Measurements from ENCODE around the gene PHPT1. TPM values are rescaled to one million over a fixed set of nuclear protein-coding genes. Genes with fewer than 3 reads are reported as not detected.
"Not testable (repeated sequence)": the region's sequence is repeated elsewhere in the genome, so short reads cannot be mapped to it uniquely, and the experiment has no call there.

PHPT1 gene
- total RNA-seq, 2 experiments from 2014 or later = 13.6 to 17.8 TPM

DNA sequence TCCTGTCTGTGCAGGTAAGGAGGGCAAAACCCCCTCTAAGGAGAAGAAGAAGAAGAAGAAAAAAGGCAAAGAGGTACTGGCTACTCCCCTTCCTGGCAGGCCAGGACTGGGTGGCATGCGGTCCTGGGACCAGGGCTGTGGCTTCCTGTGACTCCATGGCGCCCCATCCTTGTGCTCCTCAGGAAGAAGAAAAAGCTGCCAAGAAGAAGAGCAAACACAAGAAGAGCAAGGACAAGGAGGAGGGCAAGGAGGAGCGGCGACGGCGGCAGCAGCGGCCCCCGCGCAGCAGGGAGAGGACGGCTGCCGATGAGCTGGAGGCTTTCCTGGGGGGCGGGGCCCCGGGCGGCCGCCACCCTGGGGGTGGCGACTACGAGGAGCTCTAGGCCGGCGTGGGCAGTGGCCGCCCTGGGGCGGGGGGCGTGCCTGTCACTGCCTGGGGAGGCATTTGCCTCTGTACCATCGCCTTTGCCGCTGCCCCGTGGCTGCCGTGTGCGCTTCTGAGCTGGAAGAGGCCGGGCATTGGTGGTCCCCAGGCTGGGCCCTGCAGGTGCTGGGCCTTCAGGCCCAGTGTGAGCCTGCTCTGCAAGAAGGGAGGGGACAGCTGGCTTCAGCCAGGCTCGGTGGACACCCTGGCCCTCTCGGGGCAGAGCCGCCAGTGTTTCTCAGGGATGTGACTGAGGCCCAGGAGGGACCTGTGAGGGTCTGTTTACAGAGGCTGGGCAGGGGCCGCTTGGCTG is 8.9 kb upstream of the PHPT1 start:
- CTCF ChIA-PET = no interaction called here
- no peaks in the 10 kb centered on the region for H3K9me3 Mint-ChIP-seq
- peaks cover 14% of the 10 kb centered on the region for H3K36me3 ChIP-seq (ENCODE audit: insufficient read depth, low read length)
- peaks cover 34% of the 10 kb centered on the region for H3K4me1 ChIP-seq (ENCODE audit: insufficient read depth, low read length)
- no peak overlapping the region for H3K27ac ChIP-seq (ENCODE audit: low read depth in 1 of 2, low read length in 2 of 2)
- POLR2A ChIA-PET = no interaction called here
- no peak overlapping the region for H3K4me3 ChIP-seq (ENCODE audit: low read length)
- TF ChIP-seq, protein P1, sequence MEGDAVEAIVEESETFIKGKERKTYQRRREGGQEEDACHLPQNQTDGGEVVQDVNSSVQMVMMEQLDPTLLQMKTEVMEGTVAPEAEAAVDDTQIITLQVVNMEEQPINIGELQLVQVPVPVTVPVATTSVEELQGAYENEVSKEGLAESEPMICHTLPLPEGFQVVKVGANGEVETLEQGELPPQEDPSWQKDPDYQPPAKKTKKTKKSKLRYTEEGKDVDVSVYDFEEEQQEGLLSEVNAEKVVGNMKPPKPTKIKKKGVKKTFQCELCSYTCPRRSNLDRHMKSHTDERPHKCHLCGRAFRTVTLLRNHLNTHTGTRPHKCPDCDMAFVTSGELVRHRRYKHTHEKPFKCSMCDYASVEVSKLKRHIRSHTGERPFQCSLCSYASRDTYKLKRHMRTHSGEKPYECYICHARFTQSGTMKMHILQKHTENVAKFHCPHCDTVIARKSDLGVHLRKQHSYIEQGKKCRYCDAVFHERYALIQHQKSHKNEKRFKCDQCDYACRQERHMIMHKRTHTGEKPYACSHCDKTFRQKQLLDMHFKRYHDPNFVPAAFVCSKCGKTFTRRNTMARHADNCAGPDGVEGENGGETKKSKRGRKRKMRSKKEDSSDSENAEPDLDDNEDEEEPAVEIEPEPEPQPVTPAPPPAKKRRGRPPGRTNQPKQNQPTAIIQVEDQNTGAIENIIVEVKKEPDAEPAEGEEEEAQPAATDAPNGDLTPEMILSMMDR (IDR thresholded peaks at IDR 0.05) = no peak
- H3K27me3 ChIP-seq (ENCODE audit: control insufficient read depth in 1 of 2, insufficient read depth in 2 of 2, low read length in 2 of 2) = peaks cover 5 to 11% of the 10 kb centered on the region in 2 experiments
- DNase-seq (no peak), ATAC-seq (ENCODE audit: poor library complexity) (no peak)
- H3K4me1 Mint-ChIP-seq (ENCODE audit: low read depth) = peaks cover 15% of the 10 kb centered on the region
- H3K4me3 Mint-ChIP-seq = no peak overlapping the region
- intact Hi-C loops (cut with DNase I, micrococcal nuclease) = loop anchor here (2.0 to 10.0 kb wide), 2 partner anchors 32 to 104 kb away; partner anchors contain the start of genes C8G (in 1 of the 2) and FBXW5 (in 1 of the 2)
- H3K27ac Mint-ChIP-seq = no peak overlapping the region
- H3K9me3 ChIP-seq (ENCODE audit: control insufficient read depth in 1 of 2, insufficient read depth in 1 of 2, low read length in 2 of 2) = no peaks in the 10 kb centered on the region
- H3K36me3 Mint-ChIP-seq (ENCODE audit: low read depth) = peaks cover 5% of the 10 kb centered on the region
- peaks cover 15% of the 10 kb centered on the region for H3K27me3 Mint-ChIP-seq

DNA sequence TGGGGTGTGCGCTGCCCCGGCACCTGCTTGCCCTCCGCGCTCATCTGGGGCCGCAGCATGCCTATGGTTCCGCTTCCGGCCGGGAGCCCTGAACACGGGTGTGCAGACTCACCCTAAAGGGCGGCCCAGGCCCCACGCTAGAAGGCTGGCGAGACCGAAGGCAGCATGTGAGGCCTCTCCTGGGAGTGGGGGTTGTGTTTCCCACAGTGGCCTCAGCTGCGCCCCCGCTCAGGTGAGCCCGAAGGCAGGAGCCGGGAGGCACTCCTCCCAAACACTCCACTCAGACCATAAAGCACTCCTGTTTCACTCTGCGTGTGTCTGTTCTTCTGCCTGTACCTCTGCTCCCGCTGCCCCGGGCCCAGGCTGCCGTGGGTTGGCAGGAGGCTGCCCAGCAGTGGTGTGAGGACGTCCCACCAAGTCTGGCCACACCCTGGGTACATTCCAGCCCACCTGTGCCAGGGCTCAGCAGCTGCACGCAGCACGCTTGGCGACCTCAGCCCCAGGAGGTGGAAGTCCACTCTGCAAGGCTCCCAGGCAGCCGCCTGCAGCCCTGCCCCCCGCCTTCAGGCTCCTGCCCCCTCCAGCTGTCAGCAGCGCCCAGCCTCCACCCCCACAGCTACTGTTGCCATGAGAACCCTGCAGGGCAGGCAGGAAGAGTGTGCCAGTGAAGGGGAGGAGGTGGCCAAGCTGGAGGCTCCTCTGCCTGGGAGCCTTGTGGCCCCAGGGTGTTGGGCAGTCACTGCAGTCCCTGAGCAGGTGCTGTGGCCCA is 8.1 kb upstream of the PHPT1 start:
- ATAC-seq (ENCODE audit: poor library complexity) (no peak), DNase-seq (no peak)
- ChIA-PET CTCF (interaction anchor here (1.1 to 3.2 kb wide), 3 partner anchors 144 to 194 kb away, joined by 3 to 20 read pairs (median 6); partner anchors contain the start of gene CLIC3), POLR2A (interaction anchor here (1.6 kb wide), 1 partner anchor 11 kb away, joined by 4 read pairs; the partner anchor contains the start of gene MAMDC4)
- H3K27me3 Mint-ChIP-seq = peaks cover 16% of the 10 kb centered on the region
- peaks cover 15% of the 10 kb centered on the region for H3K4me1 Mint-ChIP-seq (ENCODE audit: low read depth)
- no peak overlapping the region for H3K4me3 Mint-ChIP-seq
- Histone ChIP-seq H3K9me3 (ENCODE audit: control insufficient read depth in 1 of 2, insufficient read depth in 1 of 2, low read length in 2 of 2) (no peaks in the 10 kb centered on the region), H3K36me3 (ENCODE audit: insufficient read depth, low read length) (peaks cover 14% of the 10 kb centered on the region), H3K27me3 (ENCODE audit: control insufficient read depth in 1 of 2, insufficient read depth in 2 of 2, low read length in 2 of 2) (peaks cover 11 to 12% of the 10 kb centered on the region in 2 experiments), H3K4me1 (ENCODE audit: insufficient read depth, low read length) (peaks cover 36% of the 10 kb centered on the region), H3K4me3 (ENCODE audit: low read length) (no peak overlapping the region), H3K27ac (ENCODE audit: low read depth in 1 of 2, low read length in 2 of 2) (no peak overlapping the region)
- H3K27ac Mint-ChIP-seq = no peak overlapping the region
- intact Hi-C loops (cut with DNase I, micrococcal nuclease) = loop anchor here (2.0 to 10.0 kb wide), 2 partner anchors 32 to 104 kb away; partner anchors contain the start of genes C8G (in 1 of the 2) and FBXW5 (in 1 of the 2)
- TF ChIP-seq, protein P1 (IDR thresholded peaks at IDR 0.05) = no peak
- no peaks in the 10 kb centered on the region for H3K9me3 Mint-ChIP-seq
- H3K36me3 Mint-ChIP-seq (ENCODE audit: low read depth) = peaks cover 5% of the 10 kb centered on the region

DNA sequence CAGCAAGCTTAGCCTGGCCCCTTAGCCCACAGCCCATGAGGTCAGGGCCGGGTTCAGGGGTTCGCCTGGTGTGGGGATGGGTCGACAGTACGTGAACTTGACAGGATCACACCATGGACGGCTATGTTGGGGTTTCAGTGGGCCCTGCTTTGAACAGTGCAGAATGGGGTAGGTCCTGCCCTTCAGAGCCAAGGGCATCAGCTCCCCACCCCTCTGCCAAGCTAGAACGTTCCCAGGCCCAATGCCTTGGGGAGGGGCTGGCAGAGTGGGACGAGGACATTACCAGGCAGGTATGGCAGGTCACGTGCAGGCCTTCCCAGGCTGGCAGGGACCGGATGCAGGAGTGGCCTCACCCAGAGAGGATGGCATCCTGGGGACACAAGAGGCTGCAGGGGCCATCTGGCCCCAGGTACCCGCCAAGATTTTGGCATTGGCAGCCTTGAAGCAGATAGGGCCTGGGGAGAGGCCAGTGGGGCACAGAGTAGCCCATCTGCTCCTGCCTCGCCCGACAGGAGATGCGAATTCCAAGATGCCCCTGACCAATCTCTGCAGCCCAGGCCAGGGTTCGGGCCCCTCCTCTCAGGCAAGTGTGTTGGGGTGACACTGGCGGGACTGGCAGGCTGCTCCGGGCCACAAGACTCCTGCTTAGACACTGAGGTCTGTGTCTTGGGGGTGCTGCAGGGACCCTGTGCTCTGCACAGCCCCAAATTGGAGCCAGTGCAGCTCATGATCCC is 7.4 kb upstream of the PHPT1 start:
- H3K27me3 ChIP-seq (ENCODE audit: control insufficient read depth in 1 of 2, insufficient read depth in 2 of 2, low read length in 2 of 2) = peaks cover 11 to 14% of the 10 kb centered on the region in 2 experiments
- peak overlapping the region; percentile 30 for H3K27ac Mint-ChIP-seq
- peaks cover 21% of the 10 kb centered on the region for H3K27me3 Mint-ChIP-seq
- not testable (repeated sequence) for ATAC-seq (ENCODE audit: poor library complexity); H3K9me3 Mint-ChIP-seq; H3K27ac ChIP-seq (ENCODE audit: low read depth in 1 of 2, low read length in 2 of 2); H3K36me3 Mint-ChIP-seq (ENCODE audit: low read depth); H3K9me3 ChIP-seq (ENCODE audit: control insufficient read depth in 1 of 2, insufficient read depth in 1 of 2, low read length in 2 of 2); DNase-seq
- peak overlapping the region; percentile 77 for H3K4me3 ChIP-seq (ENCODE audit: low read length)
- H3K4me1 Mint-ChIP-seq (ENCODE audit: low read depth) = peaks cover 15% of the 10 kb centered on the region
- intact Hi-C loops (cut with DNase I, micrococcal nuclease) = loop anchor here (1.0 to 10.0 kb wide), 4 partner anchors 33 to 193 kb away; partner anchors contain the start of genes C8G (in 1 of the 2) and FBXW5 (in 1 of the 2)
- ChIA-PET CTCF (interaction anchor here (0.9 to 3.2 kb wide), 26 partner anchors 19 to 246 kb away, joined by 3 to 20 read pairs (median 5); partner anchors contain the start of genes CLIC3, FBXW5, FUT7 and MAN1B1), POLR2A (interaction anchor here (0.7 to 2.7 kb wide), 8 partner anchors 10 to 193 kb away, joined by 3 to 11 read pairs (median 4); partner anchors contain the start of genes FBXW5, MAMDC4 and RABL6)
- H3K36me3 ChIP-seq (ENCODE audit: insufficient read depth, low read length) = peaks cover 14% of the 10 kb centered on the region
- peak overlapping the region; percentile 89 for H3K4me3 Mint-ChIP-seq
- peaks cover 41% of the 10 kb centered on the region for H3K4me1 ChIP-seq (ENCODE audit: insufficient read depth, low read length)

Data from CD4-positive, alpha-beta T cell (primary cell).